ENCODE data around the gene EAPP.
"Not testable (repeated sequence)": the region's sequence is repeated elsewhere in the genome, so short reads cannot be mapped to it uniquely, and the experiment has no call there.

Gene EAPP

DNA sequence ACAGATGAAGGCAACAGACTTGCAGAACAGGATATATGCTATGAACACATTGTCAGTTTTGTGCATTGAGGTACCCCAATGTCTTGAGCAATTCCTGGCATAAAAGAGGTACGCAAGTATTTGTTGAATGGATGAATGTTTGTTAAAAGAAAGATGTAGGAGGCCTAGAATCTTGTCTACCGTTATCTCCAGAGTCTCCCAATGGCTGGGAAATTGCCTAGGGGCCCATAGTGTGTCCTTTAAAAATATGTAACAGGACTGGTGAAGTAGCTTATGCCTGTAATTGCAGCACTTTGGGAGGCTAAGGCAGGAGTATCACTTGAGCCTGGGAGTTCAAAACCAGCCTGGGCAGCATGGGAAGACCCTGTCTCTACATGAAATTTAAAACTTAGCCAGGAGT is 57.0 kb downstream of the EAPP start:
- DNase-seq (ENCODE audit: low read depth in 2 of 2): no peak
- TF ChIP-seq CTCF (IDR thresholded peaks at IDR 0.05; ENCODE audit: low read depth, low read length): no peak

GRCh38 chr14:34479694-34480093 is 59.8 kb downstream of the EAPP start:
- DNase-seq (ENCODE audit: low read depth in 2 of 2): no peak
- no peak for TF ChIP-seq CTCF (IDR thresholded peaks at IDR 0.05; ENCODE audit: low read depth, low read length)
- H3K4me3 ChIP-seq (replicated peaks in 1 of 2; ENCODE audit: low read depth in 2 of 2, low read length in 2 of 2): no peak overlapping the region

More for the DNA sequence above, 57.0 kb downstream of the EAPP start:
- H3K4me3 ChIP-seq (replicated peaks in 1 of 2; ENCODE audit: low read depth in 2 of 2, low read length in 2 of 2): no peak overlapping the region

GRCh38 chr14:34478261-34478660 is 61.2 kb downstream of the EAPP start:
- no peak for TF ChIP-seq CTCF (IDR thresholded peaks at IDR 0.05; ENCODE audit: low read depth, low read length)
- DNase-seq (ENCODE audit: low read depth in 2 of 2): no peak
- no peak overlapping the region for H3K4me3 ChIP-seq (replicated peaks in 1 of 2; ENCODE audit: low read depth in 2 of 2, low read length in 2 of 2)

- not testable (repeated sequence) for DNase-seq (ENCODE audit: low read depth in 2 of 2); H3K4me3 ChIP-seq (replicated peaks in 1 of 2; ENCODE audit: low read depth in 2 of 2, low read length in 2 of 2)
Observed at GRCh38 chr14:34476036-34476435, 63.5 kb downstream of the EAPP start.

DNA sequence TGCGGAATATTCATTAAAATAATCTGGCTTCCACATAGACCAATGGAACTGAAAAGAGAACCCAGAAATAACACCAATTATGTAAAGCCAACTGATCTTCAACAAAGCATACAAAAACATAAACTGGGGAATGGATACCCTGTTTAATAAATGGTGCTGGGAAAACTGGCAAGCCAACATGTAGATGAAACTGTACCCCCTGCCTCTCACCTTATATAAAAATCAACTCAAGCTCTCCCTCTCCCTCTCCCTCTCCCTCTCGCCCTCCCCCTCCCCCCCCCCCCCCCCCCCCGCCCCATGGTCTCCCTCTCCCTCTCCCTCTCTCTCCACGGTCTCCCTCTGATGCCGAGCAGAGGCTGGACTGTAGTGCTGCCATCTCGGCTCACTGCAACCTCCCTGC is 64.3 kb downstream of the EAPP start:
- TF ChIP-seq CTCF (IDR thresholded peaks at IDR 0.05; ENCODE audit: low read depth, low read length): no peak
- DNase-seq (ENCODE audit: low read depth in 2 of 2): no peak
- no peak overlapping the region for H3K4me3 ChIP-seq (replicated peaks in 1 of 2; ENCODE audit: low read depth in 2 of 2, low read length in 2 of 2)

DNA sequence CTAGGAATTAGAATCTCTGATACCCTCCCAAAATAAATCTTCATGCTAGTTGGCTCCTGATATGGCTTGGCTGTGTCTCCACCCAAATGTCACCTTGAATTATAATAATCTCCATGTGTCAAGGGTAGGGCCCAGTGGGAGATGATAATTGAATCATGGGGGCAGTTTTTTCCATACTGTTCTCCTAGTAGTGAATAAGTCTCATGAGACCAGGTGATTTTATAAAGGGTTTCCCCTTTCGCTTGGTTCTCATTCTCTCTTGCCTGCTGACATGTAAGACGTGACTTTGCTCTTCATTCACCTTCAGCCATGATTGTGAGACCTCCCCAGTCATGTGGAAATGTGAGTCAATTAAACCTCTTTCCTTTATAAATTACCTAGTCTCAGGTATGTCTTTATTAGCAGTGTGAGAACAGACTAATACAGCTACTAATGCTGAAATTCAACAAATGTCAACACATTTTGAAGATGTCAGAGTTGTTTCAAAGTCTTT is 65.3 kb downstream of the EAPP start:
- no peak overlapping the region for H3K4me3 ChIP-seq (replicated peaks in 1 of 2; ENCODE audit: low read depth in 2 of 2, low read length in 2 of 2)
- no peak for TF ChIP-seq CTCF (IDR thresholded peaks at IDR 0.05; ENCODE audit: low read depth, low read length)
- DNase-seq (ENCODE audit: low read depth in 2 of 2): no peak

GRCh38 chr14:34472706-34473279 is 66.7 kb downstream of the EAPP start:
- DNase-seq (ENCODE audit: low read depth in 2 of 2): no peak
- TF ChIP-seq CTCF (IDR thresholded peaks at IDR 0.05; ENCODE audit: low read depth, low read length): no peak
- H3K4me3 ChIP-seq (replicated peaks in 1 of 2; ENCODE audit: low read depth in 2 of 2, low read length in 2 of 2): no peak overlapping the region

Data from cardiac fibroblast (primary cell).